ENCODE measurements around the gene OPCML.

Gene OPCML

DNA sequence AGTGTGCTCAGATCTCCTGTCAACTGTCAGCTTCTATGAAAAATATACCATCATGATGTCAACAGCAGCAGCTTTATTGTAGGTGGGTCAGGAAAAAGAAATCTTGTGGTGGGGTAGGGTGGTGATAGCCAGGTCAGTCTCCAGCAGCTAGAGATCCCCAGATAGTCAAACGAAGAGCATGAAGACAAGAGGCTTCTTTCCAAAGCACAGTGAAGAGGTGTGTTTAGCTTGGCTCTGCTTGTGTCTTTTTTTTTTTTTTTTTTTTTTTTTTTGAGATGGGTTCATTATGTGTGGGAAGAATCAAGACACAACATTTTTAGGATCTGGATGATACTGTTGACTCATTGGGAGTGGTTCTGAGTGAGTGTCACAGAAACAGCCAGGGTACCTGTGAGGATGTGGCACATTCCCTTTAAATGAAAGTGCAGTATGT is 1086.4 kb downstream of the OPCML start:
- Histone ChIP-seq H3F3A (ENCODE audit: insufficient read depth, low read length) (no peaks in the 10 kb centered on the region), H4K20me1 (ENCODE audit: insufficient read depth, low read length) (no peaks in the 10 kb centered on the region), H3K4me1 (ENCODE audit: insufficient read depth, low read length, severe bottlenecking) (no peaks in the 10 kb centered on the region), H3K9me2 (ENCODE audit: low read depth, low read length) (no peaks in the 10 kb centered on the region), H3K9me3 (ENCODE audit: low read length) (no peaks in the 10 kb centered on the region), H3K27ac (ENCODE audit: low read depth, low read length, poor library complexity, severe bottlenecking) (no peak overlapping the region), H3K36me3 (ENCODE audit: insufficient read depth, low read length) (no peaks in the 10 kb centered on the region), H3K27me3 (ENCODE audit: insufficient read depth, low read length) (no peaks in the 10 kb centered on the region), H2AFZ (ENCODE audit: low read length) (no peak overlapping the region), H3K4me2 (ENCODE audit: low read length) (no peak overlapping the region), H3K9ac (ENCODE audit: low read length) (no peak overlapping the region), H3K4me3 (ENCODE audit: low read depth, low read length, poor library complexity, severe bottlenecking) (no peak overlapping the region), H3K79me2 (ENCODE audit: insufficient read depth, low read length) (no peaks in the 10 kb centered on the region)
- TF ChIP-seq, protein P1, sequence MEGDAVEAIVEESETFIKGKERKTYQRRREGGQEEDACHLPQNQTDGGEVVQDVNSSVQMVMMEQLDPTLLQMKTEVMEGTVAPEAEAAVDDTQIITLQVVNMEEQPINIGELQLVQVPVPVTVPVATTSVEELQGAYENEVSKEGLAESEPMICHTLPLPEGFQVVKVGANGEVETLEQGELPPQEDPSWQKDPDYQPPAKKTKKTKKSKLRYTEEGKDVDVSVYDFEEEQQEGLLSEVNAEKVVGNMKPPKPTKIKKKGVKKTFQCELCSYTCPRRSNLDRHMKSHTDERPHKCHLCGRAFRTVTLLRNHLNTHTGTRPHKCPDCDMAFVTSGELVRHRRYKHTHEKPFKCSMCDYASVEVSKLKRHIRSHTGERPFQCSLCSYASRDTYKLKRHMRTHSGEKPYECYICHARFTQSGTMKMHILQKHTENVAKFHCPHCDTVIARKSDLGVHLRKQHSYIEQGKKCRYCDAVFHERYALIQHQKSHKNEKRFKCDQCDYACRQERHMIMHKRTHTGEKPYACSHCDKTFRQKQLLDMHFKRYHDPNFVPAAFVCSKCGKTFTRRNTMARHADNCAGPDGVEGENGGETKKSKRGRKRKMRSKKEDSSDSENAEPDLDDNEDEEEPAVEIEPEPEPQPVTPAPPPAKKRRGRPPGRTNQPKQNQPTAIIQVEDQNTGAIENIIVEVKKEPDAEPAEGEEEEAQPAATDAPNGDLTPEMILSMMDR (IDR thresholded peaks at IDR 0.05; ENCODE audit: low read length): no peak
- no peak for TF ChIP-seq EZH2 (IDR thresholded peaks at IDR 0.05; ENCODE audit: borderline replicate concordance, low read length)

DNA sequence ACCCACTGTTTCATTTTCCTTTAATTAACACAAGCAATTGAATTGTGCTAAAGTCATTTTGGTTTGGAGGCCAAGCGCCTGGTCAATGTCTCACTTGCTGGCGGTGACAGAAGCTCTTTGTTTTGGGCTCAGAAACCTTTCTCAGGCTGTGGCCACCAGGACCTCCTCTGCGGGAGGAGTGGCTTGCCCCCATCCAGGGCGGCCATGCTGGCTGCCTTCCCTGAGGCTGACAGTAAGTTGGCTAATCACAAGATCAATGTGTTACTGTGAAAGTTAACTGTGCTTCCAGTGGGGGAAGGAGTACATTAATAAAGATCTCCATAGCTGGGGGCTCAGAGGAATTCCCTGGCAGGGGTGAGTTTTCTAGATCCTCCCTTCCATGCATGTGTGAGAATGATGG is 1087.4 kb downstream of the OPCML start:
- TF ChIP-seq, protein P1 (IDR thresholded peaks at IDR 0.05; ENCODE audit: low read length): no peak
- no peak for TF ChIP-seq EZH2 (IDR thresholded peaks at IDR 0.05; ENCODE audit: borderline replicate concordance, low read length)
- H3K4me2 ChIP-seq (ENCODE audit: low read length): no peak overlapping the region
- no peaks in the 10 kb centered on the region for H3K36me3 ChIP-seq (ENCODE audit: insufficient read depth, low read length)
- H2AFZ ChIP-seq (ENCODE audit: low read length): no peak overlapping the region
- H3K4me1 ChIP-seq (ENCODE audit: insufficient read depth, low read length, severe bottlenecking): no peaks in the 10 kb centered on the region
- H3K9ac ChIP-seq (ENCODE audit: low read length): no peak overlapping the region
- H3K9me3 ChIP-seq (ENCODE audit: low read length): no peaks in the 10 kb centered on the region
- no peaks in the 10 kb centered on the region for H3K27me3 ChIP-seq (ENCODE audit: insufficient read depth, low read length)
- no peak overlapping the region for H3K4me3 ChIP-seq (ENCODE audit: low read depth, low read length, poor library complexity, severe bottlenecking)
- H3F3A ChIP-seq (ENCODE audit: insufficient read depth, low read length): no peaks in the 10 kb centered on the region
- H3K27ac ChIP-seq (ENCODE audit: low read depth, low read length, poor library complexity, severe bottlenecking): no peak overlapping the region
- H4K20me1 ChIP-seq (ENCODE audit: insufficient read depth, low read length): no peaks in the 10 kb centered on the region
- H3K9me2 ChIP-seq (ENCODE audit: low read depth, low read length): no peaks in the 10 kb centered on the region
- H3K79me2 ChIP-seq (ENCODE audit: insufficient read depth, low read length): no peaks in the 10 kb centered on the region

DNA sequence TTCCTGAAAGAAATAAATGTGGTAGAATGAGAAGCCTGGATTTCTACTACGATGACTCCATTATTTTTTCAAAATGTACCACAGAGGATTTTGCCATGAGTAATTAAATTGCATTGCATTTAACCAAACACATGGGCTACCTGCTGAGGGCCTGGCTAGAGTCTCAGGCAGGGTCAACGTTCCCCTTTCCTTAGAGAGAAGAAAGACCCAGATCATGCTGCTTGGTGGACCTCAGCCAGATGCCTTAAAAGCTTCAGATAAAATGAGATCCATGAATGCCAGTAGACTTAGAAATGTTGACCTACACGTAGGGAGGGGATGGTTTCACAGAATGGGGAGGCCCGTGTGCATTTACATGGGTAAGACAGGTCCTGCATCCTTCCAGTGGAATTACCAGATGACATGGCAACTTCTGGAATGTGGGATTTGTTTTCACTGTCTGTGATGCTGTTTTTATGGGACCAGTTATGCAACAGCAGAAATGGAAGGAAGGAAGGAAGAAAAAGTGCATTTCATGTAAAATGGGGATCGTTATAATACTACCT is 1092.5 kb downstream of the OPCML start:
- Histone ChIP-seq H3K79me2 (ENCODE audit: insufficient read depth, low read length) (no peaks in the 10 kb centered on the region), H4K20me1 (ENCODE audit: insufficient read depth, low read length) (no peaks in the 10 kb centered on the region), H3K4me1 (ENCODE audit: insufficient read depth, low read length, severe bottlenecking) (no peaks in the 10 kb centered on the region), H3K36me3 (ENCODE audit: insufficient read depth, low read length) (no peaks in the 10 kb centered on the region), H3K9ac (ENCODE audit: low read length) (no peak overlapping the region), H3K27ac (ENCODE audit: low read depth, low read length, poor library complexity, severe bottlenecking) (no peak overlapping the region), H3K27me3 (ENCODE audit: insufficient read depth, low read length) (no peaks in the 10 kb centered on the region), H3K4me2 (ENCODE audit: low read length) (no peak overlapping the region), H3K9me2 (ENCODE audit: low read depth, low read length) (no peaks in the 10 kb centered on the region), H3K4me3 (ENCODE audit: low read depth, low read length, poor library complexity, severe bottlenecking) (no peak overlapping the region), H2AFZ (ENCODE audit: low read length) (no peak overlapping the region), H3F3A (ENCODE audit: insufficient read depth, low read length) (no peaks in the 10 kb centered on the region), H3K9me3 (ENCODE audit: low read length) (no peaks in the 10 kb centered on the region)
- TF ChIP-seq, protein P1 (IDR thresholded peaks at IDR 0.05; ENCODE audit: low read length): no peak
- no peak for TF ChIP-seq EZH2 (IDR thresholded peaks at IDR 0.05; ENCODE audit: borderline replicate concordance, low read length)

Data from OCI-LY1 (cell line).